Activated CD8-positive, alpha-beta memory T cell treated with anti-CD3 and anti-CD28 coated beads, Interleukin-2, amount 50 U/mL, for 24 hours (primary cell): ENCODE data around the gene AFG1L.
"Not testable (repeated sequence)": the region's sequence is repeated elsewhere in the genome, so short reads cannot be mapped to it uniquely, and the experiment has no call there.

Experiments
- DNase-seq: peaks from one replicate; pipeline ENCODE4 v3.0.0-alpha.2; 2020; ENCODE audit errors: extremely low read depth

The AFG1L gene

DNA sequence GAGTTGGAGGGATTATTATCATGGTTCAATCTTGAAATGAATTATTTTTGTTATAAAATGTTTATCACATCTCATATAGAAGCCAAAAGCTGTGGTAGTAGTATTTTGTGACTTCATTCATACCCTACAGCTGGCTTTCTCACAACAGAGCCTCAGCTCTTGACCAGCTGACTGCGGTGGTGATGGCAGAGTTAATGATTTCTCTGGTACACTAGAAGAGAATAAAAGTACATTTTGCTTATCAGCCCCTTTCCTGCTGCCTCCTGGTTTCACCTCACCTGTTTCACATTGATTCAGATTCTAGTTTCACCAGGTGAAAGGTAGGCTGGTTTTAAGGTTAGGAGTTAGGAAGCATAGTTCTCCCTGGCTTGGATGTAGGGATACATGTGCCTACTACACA, 55.7 kb downstream of the AFG1L start:
- DNase-seq: no peak

DNA sequence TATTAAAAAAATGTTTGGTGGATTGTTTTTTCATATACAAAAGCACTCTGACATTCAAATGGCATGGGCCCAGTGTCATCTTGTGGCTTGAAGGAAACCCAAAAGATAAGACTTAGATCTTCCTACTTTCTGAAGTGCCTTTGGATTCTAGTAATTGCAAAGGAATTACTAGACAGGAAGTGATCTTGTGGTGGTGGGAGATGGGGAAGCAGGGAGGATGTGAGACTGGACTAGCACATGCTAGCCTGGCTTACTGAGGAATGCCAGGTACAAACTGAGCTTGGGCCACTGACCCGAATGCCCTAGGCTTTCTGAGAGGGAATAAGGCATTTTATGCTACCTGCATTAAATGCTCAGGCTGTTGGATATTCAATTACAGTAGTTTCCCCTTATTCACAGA, 59.0 kb downstream of the AFG1L start:
- DNase-seq: no peak

DNA sequence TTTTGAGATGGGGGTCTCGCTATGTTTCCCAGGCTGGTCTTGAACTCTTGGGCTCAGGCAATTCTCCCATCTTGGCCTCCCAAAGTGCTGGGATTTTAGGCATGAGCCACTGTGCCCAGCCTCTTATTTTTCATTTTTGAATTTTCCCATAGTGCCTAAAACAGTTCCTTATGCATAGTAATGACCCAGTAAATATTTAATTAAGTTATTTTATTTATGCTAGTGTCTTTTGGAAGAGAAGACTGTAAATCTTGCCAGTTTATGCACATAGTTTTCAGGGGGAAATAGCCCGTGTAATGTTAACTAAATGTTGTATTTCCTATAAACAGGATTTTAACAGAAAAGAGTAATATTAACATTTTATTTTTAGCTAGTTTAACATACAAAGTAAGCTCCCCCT, 60.3 kb downstream of the AFG1L start:
- no peak for DNase-seq

DNA sequence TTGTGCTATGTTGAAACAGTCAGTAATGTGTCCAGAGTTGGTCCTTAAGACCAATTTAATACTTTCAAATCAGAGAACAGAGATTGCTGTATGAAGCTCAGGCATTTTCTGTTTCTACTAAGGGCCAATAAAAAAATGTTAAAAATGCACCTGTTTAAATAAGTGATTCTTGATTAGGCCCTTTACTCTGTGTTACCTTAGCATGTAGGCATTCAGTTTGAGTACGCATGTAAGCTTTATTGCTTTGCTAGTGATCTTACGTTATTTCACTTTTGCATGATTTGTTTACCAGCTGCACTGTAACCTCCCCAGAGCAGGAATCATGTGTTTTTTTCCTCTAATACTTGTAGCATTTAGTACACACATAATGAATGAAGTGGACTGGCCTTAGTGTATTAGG, 61.0 kb downstream of the AFG1L start:
- no peak for DNase-seq

DNA sequence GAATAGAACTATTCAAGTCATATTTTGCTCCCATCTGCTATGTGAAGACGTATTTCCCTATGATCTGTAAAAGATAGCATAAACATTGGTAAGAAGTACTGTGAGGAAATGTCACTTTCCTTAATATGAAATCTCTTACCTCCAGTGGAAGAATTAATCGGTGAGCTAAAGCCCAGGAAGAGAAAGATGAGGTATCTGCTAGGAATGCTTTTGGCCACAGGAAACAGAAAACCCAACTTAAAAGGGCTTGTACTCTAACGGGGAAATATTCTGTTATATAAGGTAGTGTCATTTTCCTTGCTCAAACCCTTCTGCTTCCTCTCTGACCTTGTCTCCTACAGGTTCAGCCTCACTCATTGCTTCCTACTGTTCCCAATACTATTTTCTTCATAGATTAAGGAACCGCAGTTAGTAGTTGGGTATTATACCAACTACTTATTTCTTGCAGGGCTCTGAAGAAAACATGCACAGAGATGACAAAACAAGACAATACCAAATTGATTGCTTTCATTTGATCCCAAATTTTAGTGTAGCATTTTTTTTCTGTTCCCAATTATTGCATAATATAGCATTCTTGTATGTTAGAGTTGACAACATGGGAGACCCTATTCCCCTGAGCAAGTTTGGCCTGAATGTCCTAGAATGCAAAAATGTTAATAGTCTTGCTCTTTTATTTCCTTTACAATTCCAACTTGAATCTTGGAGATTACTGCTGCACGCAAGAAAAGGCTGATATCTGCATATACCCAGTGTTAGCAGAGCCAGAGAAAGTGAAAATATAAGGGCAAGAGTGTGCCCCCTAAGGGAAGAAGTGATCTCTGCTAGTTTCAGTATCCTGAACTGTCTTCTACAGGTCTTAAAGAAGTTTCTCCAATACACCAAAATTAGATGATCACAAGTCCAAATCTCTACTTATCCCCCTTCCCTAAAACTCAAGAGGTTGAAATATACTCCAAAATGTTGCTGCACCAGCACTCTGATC, 65.3 kb downstream of the AFG1L start:
- DNase-seq: no peak

DNA sequence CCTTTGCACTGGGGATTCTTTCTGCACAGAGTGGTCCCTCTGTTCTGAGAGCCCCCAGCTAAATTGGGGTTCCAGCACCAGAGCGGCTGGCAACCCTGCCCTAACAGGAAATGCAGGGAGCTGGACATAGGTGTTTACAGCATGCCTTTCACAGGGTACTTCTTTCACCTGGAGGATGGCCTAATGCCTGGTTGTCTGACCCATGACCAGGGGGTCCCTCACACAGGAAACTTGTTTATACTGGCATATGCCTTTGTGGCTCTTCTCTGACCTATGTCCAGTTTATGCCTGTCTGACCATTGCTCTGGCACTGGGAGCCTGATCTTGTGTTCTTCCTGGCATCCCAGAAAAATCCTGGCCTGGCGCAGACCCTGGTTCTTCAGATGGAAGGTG, 66.1 kb downstream of the AFG1L start:
- no peak for DNase-seq

DNA sequence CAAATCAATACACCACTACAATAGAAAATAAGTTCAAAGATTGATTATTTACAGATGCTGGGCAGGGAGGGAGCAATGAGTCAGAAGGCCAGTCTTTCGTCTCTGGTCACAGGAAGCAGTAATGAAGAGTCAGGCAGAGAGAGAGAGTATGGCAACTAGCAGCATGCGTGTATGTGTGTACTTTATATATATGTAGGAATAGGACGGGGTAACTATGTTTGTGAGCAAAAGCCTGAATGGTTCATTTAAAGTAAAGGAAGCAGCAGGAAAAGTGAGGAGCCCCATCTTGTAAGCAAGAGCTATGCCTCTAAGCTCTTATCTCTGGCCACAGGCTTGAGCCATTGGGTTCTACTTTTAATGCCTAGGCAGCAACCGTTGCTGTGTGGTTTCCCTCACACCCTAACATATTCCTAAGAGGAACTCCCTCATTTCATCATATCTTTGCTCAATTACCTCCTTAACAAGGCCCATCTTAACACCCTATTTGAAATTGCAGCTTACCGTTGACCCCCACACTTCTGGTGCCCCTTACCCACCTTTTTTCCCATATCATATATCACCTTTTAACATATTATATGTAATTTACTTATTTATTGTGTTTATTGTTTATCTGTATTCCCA, 66.6 kb downstream of the AFG1L start:
- no peak for DNase-seq

DNA sequence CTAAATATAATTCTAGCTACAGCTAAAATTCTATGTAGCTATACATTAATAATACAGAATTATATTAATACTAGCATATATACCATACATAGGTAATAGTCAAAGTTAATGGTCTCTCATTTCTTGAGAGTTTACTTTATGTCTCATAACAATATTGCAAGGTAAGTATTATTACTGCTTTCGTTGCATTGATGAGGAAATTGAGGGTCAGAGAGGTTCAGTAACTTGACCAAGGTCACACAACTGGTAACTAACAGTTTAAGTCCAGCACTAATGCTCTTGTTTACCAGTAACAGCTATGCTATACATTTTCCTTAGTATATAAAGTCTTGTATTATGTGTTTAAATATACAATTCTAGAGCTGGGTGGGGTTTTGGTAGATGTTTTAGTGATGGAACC, 67.6 kb downstream of the AFG1L start:
- DNase-seq: no peak

DNA sequence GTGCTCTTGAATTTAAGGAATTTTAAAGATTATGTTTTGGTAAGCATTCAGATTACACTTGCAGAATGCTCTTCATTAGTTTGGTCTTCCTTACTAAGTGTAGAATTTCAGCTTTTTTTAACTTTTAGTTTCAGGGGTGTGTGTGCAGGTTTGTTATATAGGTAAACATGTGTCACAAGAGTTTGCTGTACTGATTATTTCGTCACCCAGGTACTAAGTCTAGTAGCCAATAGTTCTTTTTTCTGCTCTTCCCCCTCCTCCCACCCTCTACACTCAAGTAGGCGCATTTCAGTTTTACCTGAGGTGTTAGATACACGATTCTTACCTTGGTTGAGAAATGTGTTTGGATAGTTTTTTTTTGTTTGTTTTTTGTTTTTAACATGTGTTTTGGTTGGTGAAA, 68.3 kb downstream of the AFG1L start:
- no peak for DNase-seq

DNA sequence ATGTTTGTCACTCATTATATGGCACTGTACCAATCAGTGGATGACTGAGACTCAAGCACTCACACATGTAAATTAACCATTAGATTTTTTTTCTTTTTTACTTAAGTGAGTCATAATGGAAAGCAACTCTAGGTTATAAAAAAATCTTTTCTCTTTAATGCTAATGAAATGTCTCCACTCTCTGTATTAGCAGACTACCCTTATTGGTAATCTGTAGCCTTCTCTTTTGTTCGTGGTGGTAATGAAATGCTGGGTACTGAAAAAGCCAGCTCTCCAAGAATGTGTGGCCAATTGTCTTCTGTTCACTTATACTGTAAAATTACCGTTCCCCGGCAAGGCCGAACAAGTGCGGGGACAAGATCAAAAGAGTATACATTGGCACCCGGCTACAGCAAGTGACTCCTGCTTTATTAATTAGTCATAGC, 69.0 kb downstream of the AFG1L start:
- DNase-seq: no peak

DNA sequence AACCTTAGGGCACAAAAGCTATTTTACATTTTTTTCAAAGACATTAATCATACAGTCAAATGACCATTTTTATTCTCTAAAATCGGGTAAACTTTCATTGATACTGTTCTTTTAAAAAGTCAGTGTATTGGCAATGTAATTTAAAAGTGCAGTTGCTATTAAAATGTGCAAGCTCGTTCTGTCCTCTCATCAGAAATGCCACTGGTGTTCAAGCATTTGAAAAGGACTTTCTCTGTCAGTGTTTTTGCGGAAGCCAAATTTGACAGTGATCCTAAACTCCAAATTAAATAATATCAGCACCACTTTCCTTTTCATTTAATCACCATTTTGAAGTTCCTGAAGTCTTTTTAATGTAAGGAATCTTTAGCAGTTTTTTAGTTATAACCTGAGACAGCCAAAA, 69.6 kb downstream of the AFG1L start:
- no peak for DNase-seq

DNA sequence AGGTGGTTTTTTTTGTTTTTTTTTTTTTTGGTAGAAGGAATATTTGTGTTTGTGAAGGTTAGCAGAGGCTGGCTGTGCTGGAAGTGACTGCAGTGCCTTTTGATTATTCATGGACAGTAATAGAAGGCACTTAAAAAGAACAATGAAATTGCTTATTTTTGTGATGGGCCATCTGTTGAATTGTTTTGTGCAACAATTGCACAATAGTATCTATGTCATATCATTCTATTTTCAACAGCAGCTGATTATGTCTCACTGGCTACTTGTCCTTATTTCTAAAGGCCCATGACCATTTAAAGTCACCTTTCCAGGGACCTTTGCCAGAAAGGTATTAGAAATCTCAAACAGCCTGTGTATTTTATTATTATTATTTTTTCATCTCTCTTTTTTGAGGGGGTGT, 70.6 kb downstream of the AFG1L start:
- no peak for DNase-seq

DNA sequence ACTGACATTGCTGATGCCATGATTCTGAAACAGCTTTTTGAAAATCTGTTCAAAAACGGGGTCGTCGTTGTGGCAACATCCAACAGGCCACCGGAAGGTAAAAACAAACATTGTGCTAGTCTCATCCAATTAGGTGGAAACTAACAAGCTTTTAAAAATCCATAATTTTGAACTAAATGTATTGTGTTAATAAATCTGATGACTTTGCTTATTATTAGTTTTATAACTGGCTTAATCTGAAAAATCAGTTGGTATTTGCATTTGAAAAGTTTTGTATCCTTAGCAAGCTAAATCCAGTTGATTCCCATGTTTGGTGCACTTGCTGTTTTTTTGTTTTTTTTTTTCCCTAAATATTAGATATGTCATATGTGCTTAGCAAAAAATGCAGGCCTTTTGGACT, 71.4 kb downstream of the AFG1L start:
- DNase-seq: no peak

DNA sequence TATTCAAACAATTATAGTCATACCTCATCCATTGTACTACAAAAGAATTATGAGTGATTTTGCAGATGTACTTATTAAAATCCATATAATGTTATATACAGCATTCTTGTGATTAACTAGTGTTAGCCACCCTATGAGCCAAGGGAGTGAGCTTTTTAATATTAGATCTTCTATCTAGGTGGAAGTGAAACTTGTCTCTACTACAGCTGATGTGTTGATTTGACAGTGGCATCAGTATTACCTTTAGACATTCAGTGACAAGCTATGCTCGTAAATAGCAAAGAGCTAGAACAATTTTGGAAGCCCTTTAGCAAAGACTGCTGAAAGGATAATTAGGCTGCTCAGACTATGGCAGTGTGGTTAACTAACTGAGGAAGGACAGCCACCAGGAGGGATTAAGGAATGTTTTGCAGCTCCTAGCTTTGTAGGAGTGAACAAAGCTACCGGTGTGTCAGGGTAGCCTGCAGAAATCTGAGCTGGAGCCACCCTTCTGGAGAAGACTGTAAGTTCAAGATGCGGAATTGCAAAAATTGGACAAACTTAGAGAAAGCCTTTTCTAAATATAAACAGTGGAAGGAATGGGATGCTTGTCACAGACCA, 73.7 kb downstream of the AFG1L start:
- no peak for DNase-seq

DNA sequence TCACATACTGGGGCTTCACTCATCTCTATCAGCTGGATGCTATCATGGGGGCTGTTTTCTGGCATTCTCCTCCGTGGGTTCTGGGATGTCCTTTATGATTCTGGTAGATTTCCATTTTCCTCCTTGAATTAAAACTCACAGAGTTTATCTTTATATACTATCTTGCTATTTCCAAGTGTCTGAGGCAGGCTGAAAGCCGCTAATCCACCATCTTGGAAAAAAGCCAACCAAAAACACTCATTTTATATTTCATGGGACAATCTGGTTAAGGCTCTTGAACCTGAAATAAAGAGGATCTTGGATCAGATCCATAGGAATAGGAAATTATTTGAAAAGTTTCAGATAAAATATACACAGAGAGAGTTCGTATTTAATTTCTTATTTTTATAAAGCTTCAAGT, 86.0 kb downstream of the AFG1L start:
- no peak for DNase-seq

DNA sequence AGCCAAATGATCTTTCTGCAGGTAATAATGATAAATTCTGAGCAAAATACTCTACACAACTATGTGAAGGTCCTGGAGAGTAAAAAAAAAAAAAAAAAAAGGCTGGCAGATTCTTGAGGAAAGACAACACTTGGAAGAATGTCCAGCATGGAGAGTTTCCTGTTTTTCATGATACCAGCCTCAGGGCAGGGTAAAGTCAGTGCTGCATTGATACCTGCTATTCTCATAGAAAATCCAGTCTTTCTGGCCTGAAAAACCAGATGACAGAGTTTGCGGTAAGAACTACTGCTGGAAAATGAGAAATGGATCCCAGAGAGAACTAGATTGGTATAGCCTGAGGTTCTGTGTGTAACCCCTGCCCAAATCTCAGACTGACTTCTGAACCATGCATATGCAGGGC, 89.1 kb downstream of the AFG1L start:
- DNase-seq: no peak

DNA sequence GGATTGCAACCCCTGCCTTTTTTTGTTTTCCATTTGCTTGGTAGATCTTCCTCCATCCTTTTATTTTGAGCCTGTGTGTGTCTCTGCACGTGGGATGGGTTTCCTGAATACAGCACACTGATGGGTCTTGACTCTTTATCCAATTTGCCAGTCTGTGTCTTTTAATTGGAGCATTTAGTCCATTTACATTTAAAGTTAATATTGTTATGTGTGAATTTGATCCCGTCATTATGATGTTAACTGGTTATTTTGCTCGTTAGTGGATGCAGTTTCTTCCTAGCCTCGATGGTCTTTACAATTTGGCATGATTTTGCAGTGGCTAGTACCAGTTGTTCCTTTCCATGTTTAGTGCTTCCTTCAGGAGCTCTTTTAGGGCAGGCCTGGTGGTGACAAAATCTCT, 94.3 kb downstream of the AFG1L start:
- DNase-seq: not testable (repeated sequence)

DNA sequence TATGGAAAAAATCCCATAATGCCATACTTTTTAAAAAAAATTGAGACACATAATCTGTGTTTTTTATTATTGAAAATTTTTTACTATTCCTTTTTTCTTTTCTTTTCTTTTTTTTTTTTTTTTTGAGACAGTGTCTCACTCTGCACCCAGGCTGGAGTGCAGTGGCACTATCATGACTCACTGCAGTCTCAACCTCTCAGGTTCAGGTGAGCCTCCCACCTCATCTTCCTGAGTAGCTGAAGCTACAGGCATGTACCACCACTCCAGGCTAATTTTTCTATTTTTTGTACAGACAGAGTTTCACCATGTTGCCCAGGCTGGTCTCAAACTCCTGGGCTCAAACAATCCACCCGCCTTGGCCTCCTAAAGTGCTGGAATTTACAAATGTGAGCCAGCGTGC, 100.4 kb downstream of the AFG1L start:
- no peak for DNase-seq

DNA sequence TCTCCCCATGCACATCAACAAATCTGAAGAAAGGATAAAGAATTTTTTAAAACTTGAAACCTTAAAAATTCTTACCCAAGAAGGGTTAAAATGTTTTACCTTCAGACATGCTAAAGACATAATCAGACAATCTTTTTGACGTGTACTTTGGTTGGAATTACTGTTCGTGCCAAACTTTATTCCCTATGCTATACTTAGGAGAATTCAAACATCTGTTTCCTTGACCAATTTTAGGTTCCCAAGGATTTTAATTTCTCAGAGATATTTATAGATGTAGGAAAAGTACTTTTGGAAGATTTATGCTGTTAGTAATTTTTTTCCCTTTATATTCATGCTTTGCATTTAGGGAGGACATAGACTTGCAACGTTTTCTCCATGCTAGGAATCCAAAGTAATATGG, 108.4 kb downstream of the AFG1L start:
- no peak for DNase-seq

DNA sequence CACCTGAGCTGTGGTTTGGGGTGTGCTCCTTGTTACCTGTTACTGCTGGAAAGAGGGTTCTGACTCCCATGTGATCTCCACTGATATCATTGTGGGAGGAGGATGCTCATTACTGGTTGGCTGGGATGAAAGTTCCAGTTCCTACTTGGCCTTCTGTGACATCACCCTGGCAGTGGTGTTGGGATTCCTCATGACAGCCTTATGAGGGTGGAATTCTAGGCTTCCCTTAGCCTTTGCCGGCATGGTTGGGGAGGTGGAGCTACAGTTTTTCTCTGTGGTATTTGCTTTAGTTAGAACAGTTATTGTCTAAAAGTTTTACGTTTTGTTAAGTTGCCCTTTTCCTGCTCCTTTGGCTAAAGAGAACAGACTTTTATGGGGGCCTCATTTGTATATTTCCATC, 112.1 kb downstream of the AFG1L start:
- no peak for DNase-seq

DNA sequence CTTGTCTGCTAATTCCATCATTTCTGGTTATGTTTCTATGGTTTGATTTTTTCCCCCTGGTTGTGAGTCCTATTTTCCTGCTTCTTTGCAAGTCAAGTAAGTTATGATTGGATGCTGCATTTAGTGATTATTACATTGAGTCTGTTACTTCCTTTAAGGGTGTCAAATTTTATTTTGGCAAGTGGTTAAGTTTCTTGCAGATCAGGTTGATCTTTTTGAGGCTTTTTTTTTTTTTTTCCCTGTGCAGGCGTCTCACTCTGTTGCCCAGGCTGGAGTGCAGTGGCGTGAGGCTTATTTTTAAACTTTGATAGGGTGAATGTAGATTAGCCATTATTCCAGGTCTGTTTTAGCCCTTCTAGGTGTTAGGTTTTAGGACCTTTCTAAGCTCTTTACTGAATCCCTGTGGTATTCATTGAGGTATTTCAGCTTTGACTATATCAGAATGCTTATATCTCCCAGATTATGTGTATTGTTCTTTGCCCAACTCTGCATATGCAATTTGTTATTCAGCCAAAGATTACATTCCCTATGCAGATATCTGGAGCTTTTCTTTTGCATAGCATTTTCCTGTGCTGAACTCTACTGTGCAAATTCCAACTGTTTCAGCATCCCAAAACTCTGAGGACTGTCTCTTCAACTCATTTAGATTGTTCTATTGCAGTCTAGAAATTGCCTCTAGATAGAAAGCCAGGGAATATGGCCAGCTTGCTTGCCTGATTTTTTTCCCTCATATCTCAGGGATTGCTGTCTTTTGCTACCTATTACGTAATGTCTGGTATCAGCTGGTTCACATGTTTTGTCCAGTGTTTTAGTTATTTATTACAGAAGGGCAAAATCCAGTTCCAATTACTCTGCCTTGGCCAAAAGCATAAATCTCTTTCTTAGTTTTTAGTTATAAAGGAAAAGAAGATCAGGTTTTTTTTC, 113.3 kb downstream of the AFG1L start:
- DNase-seq: no peak

DNA sequence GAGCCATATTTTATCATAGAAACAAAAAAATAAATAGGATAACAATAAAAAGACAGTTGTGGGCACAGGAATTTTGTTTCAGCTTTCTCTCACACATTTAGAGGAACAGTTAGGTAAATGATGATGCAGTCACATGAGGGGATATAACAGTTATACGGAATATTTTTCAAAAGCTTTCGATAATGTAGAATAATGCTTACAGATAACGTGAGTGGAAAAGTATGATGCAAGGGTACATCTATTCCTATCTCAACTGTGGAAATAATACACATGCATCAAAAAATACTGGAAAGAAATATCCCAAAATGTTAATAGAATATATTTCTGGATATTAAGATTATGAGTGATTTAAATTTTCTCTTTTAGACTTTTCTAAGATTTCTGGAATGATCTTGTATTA, 114.0 kb downstream of the AFG1L start:
- no peak for DNase-seq
